Measurements from ENCODE around the gene LENG8.

Gene LENG8

DNA sequence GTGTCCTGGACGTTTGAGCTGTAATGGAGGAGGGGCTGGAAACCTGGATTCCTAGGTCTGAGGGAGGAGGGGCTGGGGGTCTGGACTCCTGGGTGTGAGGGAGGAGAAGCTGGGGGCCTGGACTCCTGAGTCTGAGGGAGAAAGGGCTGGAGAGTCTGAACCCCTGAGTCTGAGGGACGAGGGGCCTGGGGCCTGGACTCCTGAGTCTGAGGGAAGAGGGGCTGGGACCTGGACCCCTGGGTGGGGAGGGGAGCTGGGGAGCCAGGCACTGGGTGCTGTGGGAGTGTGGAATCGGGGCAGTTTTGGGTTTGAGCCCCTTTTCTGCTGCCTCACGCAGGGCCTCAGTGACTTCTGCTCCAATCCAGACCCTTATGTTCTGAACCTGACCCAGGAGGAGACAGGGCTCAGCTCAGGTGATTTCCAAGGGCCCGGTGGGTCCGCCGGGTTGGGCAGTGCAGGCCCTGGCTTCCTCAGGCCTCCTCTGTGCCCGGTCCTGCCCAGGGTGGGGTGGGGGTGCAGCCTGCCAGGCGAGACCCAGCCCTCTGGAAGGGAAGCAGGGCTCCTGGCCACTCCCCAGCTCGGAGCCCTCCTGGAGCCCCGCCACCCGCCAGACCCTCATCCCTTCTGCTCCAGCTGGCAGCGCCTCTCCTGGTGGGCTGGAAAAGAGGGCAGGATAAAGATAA, 19.3 kb upstream of the LENG8 start:
- peaks cover 39% of the 10 kb centered on the region for H3K27me3 Mint-ChIP-seq
- H3K4me1 Mint-ChIP-seq (ENCODE audit: low read depth) = peaks cover 12% of the 10 kb centered on the region
- no peak overlapping the region for H3K27ac Mint-ChIP-seq
- H3K9me3 Mint-ChIP-seq = no peaks in the 10 kb centered on the region
- no peak overlapping the region for H3K4me3 Mint-ChIP-seq
- H3K36me3 Mint-ChIP-seq (ENCODE audit: low read depth) = no peaks in the 10 kb centered on the region
- DNase-seq = no peak

DNA sequence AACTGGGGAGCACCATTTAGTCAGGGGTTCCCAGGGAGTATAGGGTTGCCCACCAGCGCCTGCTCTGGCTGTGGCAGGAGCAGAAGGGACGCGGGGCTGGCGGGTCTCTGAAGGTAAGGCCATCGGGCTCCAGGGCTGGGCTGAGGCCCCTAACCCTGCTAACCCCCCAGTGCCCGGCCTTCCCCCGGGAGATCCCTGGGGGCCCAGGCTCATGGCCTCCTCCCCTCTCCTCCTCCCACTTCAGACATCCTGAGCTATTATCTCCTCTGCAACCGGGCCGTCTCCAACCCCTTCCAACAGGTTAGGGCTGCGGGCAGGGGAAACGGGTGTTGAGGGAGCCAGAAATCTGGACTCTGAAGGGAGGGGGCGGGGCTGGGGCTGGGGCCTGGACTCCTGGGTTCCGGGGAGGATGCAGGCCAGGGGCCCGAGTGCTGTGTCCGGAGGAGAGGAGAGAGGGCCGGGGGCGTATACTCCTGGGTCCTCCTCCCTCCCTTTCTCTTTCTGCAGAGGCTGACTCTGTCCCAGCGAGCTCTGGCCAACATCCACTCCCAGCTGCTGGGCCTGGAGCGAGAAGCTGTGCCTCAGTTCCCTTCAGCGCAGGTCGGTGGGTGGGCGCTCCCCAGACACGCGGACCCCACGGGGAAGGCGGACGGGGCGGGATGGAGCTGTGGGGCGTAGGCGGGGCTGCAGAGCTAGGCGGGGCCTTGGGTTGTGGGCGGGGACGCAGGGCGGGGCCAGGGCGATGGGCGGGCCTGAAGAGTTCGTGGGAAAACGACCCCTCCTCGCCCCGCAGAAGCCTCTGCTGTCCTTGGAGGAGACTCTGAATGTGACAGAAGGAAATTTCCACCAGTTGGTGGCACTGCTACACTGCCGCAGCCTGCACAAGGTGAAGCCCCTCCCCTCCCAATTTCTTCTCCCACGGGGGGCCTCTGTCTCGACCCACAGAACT, 18.4 kb upstream of the LENG8 start:
- Mint-ChIP-seq H3K27me3 (peaks cover 30% of the 10 kb centered on the region), H3K9me3 (no peaks in the 10 kb centered on the region), H3K36me3 (ENCODE audit: low read depth) (peaks cover 2% of the 10 kb centered on the region), H3K4me1 (ENCODE audit: low read depth) (peaks cover 18% of the 10 kb centered on the region), H3K27ac (no peak overlapping the region), H3K4me3 (peak overlapping the region; percentile 35)
- DNase-seq = peak; percentile 71

DNA sequence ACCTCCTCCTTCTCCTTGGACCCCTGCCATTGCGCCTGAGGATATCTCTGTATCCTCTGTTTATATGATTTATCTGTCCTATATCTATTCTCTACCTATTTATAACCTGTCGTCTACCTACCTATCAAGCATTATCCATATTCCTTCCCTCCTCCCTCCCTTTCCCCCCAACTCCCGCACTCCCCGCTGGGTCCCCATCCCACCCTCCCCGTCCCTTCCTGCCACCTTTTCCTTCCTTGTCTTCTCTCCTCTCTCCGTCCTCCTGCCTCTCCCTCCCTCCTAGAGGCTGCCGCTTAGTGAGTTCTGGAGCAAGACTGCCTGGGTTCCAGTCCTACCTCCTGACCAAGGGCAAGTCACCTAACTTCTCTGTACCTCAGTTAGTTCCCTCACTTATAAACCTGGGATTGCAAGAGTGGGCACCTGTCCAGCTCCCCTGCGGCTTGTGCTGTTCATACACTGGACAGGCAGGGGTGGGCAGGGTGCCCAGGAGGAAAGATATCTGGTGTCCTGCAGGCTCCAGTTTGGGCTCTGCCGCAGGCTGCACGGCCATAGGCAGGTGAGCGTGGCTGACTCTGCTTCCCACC, 17.7 kb upstream of the LENG8 start:
- H3K4me3 Mint-ChIP-seq = peak overlapping the region; percentile 35
- no peak overlapping the region for H3K27ac Mint-ChIP-seq
- peaks cover 18% of the 10 kb centered on the region for H3K4me1 Mint-ChIP-seq (ENCODE audit: low read depth)
- peaks cover 2% of the 10 kb centered on the region for H3K36me3 Mint-ChIP-seq (ENCODE audit: low read depth)
- peaks cover 22% of the 10 kb centered on the region for H3K27me3 Mint-ChIP-seq
- H3K9me3 Mint-ChIP-seq = no peaks in the 10 kb centered on the region
- DNase-seq = no peak

DNA sequence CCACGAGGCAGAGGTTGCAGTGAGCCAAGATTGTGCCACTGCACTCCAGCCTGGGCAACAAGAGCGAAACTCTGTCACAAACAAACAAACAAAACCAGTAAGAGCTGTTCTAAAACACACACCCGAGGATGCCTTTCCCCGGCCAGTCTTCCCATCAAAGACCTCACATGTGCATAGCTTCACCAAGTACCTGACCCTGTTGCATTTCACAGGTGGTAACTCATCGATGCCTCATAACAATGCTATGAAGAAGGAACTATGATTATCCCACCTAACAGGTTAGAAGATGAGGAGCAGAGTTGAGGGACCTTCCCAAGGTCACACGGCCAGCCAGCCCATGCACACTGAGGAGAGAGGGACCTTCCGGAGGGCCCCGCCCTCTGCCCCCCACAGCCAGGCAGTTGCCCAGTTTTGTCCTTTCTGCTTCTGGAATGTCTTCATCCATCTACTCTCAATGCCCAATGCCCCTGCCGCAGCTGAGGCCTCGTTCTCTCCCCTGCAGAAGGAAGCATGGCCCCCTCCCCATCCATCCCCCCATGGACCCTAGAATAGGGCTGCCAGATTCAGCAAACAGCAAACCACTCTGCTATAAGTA, 16.8 kb upstream of the LENG8 start:
- no peak overlapping the region for H3K27ac Mint-ChIP-seq
- no peak overlapping the region for H3K4me3 Mint-ChIP-seq
- H3K4me1 Mint-ChIP-seq (ENCODE audit: low read depth) = peaks cover 18% of the 10 kb centered on the region
- H3K27me3 Mint-ChIP-seq = peaks cover 17% of the 10 kb centered on the region
- no peaks in the 10 kb centered on the region for H3K9me3 Mint-ChIP-seq
- DNase-seq = no peak
- H3K36me3 Mint-ChIP-seq (ENCODE audit: low read depth) = peaks cover 4% of the 10 kb centered on the region

DNA sequence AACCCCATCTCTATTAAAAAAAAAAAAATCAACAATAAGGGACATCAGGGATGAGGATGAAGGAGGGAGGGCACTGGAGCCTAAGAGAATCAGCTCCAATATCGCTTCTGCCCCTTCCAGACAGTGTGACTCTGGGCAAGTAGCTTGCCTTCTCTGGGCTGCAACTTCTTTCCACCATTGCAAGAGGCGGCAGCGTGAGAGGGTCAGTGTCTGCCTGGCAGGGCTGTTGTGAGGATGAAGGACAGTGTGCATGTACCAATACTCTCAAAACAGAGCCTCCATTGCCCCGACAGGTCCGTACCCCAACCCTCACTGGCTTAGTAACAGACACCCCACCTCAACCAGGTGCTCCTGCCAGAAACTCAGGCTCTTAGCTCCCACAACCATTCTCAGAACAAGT, 15.3 kb upstream of the LENG8 start:
- peaks cover 12% of the 10 kb centered on the region for H3K36me3 Mint-ChIP-seq (ENCODE audit: low read depth)
- no peaks in the 10 kb centered on the region for H3K9me3 Mint-ChIP-seq
- no peak overlapping the region for H3K4me3 Mint-ChIP-seq
- H3K27me3 Mint-ChIP-seq = peaks cover 8% of the 10 kb centered on the region
- H3K27ac Mint-ChIP-seq = no peak overlapping the region
- DNase-seq = no peak
- peaks cover 18% of the 10 kb centered on the region for H3K4me1 Mint-ChIP-seq (ENCODE audit: low read depth)

DNA sequence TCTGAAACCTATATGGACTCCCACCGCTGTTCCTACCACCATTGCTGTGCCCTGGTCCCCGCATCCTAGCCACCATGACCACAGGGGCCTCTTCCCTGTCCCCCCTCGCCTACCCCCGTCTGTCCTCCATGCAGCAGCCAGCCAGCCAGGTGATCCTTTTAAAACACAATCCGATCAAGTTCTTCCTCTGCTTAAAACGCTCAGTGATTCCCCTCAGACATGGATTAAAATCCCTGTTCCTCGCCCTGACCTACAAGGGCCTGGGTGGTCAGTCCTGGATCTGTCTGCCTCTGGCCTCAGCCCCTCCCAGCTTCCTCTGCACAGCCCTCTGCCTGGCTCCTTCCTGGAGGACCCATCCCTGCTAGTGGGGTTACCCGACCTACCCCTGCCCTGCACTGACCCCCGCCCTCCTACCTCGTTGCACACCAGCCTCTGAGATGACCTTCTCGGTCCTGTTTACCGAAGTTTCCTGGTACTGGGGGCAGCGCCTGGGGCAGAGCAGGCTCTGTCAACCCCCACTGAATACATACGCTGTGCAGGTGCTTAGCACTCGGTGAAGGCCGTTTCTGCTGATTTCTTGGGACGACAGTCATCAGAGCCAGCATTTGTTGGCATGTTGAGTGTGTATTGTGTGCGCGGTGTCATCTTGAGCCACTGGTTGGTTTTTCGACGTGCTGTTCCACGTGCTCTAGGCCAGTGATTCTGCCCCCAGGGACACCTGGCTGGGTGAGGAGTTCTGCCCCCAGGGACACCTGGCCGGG, 14.7 kb upstream of the LENG8 start:
- Mint-ChIP-seq H3K36me3 (ENCODE audit: low read depth) (peaks cover 18% of the 10 kb centered on the region), H3K9me3 (no peaks in the 10 kb centered on the region), H3K4me3 (no peak overlapping the region), H3K27ac (no peak overlapping the region), H3K4me1 (ENCODE audit: low read depth) (peaks cover 24% of the 10 kb centered on the region), H3K27me3 (peaks cover 2% of the 10 kb centered on the region)
- no peak for DNase-seq

DNA sequence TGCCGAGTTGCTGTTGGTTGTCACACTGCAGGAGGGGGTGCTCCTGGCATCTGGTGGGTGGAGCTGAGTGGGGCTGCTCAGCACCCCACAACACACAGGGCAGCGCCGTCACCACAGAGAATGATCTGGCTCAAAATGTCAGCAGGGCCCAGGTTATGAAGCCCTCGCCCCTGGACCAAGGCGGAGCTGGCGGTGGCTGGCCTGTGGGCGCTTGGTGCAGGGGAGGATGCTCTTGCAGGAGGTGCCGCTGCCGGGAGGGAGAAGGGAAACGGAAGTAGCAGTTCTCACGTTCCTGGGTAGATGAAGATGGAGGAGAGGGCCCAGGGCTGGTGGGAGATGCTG, 14.2 kb upstream of the LENG8 start:
- H3K4me3 Mint-ChIP-seq = no peak overlapping the region

DNA sequence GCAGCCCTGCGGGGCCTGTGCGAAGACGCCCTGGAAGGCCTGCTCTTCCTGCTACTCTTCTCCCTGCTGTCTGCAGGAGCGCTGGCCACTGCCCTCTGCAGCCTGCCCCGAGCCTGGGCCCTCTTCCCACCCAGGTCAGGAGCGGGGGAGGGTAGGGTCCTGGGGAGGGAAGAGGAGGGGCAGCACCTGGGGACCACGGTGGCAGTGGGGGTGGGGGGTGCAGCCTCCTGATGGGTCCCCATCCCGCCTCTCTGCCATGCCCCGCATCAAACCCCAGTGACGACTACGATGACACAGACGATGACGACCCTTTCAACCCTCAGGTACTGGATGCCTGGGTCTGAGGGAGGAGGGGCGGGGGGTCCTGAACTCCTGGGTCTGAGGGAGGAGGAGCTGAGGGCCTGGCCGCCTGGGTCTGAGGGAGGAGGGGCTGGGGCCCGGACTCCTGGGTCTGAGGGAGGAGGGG, 13.4 kb upstream of the LENG8 start:
- Mint-ChIP-seq H3K4me1 (ENCODE audit: low read depth) (peaks cover 28% of the 10 kb centered on the region), H3K9me3 (no peaks in the 10 kb centered on the region)

More for the DNA sequence above, 14.2 kb upstream of the LENG8 start:
- DNase-seq = no peak
- H3K9me3 Mint-ChIP-seq = no peaks in the 10 kb centered on the region
- H3K27me3 Mint-ChIP-seq = no peaks in the 10 kb centered on the region
- peaks cover 28% of the 10 kb centered on the region for H3K4me1 Mint-ChIP-seq (ENCODE audit: low read depth)
- H3K27ac Mint-ChIP-seq = peak overlapping the region; percentile 5
- H3K36me3 Mint-ChIP-seq (ENCODE audit: low read depth) = peaks cover 19% of the 10 kb centered on the region

DNA sequence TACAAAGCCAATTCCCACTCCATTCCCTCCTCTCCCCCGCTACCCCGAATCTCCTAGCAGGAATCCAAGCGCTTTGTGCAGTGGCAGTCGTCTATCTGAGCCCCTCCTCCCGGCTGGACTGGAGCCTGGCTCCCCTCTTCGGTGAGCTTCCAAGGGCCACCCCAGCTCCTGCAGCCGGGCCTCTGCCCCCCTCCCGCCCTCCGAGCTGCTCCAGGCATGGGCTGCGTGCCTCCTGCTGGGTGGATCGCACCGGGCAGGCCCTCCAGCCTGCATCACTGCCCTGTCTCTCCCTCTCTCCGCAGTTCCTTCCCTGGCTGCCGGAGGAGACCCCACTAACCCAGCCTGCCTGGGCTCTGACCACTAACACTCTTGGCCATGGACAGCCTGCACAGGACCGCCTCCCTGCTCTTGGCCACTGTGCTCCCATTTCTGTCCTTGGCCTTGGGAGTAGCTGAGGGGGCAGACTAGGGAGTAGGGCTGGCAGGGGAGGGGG, 12.9 kb upstream of the LENG8 start:
- Mint-ChIP-seq H3K4me3 (no peak overlapping the region), H3K27ac (no peak overlapping the region), H3K36me3 (ENCODE audit: low read depth) (peaks cover 29% of the 10 kb centered on the region), H3K4me1 (ENCODE audit: low read depth) (peaks cover 24% of the 10 kb centered on the region), H3K9me3 (no peaks in the 10 kb centered on the region), H3K27me3 (no peaks in the 10 kb centered on the region)
- DNase-seq = no peak

More for the DNA sequence above, 13.4 kb upstream of the LENG8 start:
- no peaks in the 10 kb centered on the region for H3K27me3 Mint-ChIP-seq
- H3K4me3 Mint-ChIP-seq = no peak overlapping the region
- no peak overlapping the region for H3K27ac Mint-ChIP-seq
- H3K36me3 Mint-ChIP-seq (ENCODE audit: low read depth) = peaks cover 24% of the 10 kb centered on the region
- no peak for DNase-seq

DNA sequence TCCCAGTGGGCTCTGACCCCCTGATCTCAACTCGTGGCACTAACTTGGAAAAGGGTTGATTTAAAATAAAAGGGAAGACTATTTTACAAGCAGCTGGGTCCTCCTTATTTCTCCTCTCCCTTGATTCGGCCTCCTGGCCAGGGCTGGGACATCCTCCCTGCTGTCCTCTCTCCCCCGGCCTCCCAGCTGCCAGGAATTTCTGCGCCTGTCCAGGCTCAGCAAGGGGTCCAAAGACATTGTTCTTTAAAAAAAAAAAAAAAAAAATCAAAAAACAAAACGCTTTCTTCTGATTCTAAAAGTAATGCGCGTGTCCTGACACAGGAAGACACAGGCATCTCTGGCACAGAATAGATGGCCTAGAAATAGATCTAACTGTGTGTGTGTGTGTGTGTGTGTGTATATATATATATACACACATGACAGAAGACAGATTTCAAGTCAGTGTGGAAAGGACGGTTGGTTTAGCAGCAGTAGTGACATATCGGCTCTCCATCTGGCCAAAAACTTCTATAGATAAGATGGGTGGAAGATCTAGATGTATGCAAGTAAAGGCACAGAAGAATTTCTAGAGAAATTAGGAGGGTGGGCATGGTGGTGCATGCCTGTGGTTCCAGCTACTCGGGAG, 12.3 kb upstream of the LENG8 start:
- H3K36me3 Mint-ChIP-seq (ENCODE audit: low read depth) = peaks cover 32% of the 10 kb centered on the region
- no peak overlapping the region for H3K4me3 Mint-ChIP-seq

DNA sequence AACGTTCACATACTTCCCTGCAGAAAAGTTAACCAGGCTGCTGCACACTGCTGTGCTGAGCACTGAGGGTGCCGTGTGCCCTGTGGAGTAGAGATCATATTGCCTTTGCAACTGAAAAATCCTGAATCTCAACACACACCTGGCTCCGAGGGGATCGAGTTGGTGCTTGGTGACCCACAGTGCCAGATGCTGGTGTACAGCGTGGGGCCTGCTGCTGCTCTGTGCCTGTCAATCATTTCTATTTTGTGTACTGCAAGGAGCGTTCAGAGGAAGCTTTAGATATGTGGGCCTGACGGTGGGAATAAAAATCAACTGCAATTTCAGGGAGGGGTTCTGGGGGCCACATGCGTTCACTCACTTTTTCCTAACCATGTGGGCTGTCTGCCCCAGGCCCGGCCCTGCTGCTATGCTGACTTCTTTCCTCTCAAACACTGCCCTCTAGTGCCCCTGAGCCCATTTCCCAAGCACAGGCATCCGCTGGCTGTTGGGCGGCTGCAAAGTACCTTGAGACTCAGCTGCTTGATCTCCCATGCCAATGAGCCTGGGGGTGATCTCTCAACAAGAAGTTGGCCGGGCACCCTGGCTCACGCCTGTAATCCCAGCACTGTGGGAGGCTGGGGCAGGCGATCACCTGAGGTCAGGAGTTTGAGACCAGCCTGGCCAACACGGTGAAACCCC, 9.7 kb upstream of the LENG8 start:
- peaks cover 20% of the 10 kb centered on the region for H3K4me1 Mint-ChIP-seq (ENCODE audit: low read depth)
- H3K36me3 Mint-ChIP-seq (ENCODE audit: low read depth) = peaks cover 51% of the 10 kb centered on the region
- peak overlapping the region; percentile 37 for H3K27ac Mint-ChIP-seq

More for the DNA sequence above, 12.3 kb upstream of the LENG8 start:
- Mint-ChIP-seq H3K27ac (no peak overlapping the region), H3K27me3 (no peaks in the 10 kb centered on the region), H3K4me1 (ENCODE audit: low read depth) (peaks cover 23% of the 10 kb centered on the region), H3K9me3 (no peaks in the 10 kb centered on the region)
- no peak for DNase-seq

DNA sequence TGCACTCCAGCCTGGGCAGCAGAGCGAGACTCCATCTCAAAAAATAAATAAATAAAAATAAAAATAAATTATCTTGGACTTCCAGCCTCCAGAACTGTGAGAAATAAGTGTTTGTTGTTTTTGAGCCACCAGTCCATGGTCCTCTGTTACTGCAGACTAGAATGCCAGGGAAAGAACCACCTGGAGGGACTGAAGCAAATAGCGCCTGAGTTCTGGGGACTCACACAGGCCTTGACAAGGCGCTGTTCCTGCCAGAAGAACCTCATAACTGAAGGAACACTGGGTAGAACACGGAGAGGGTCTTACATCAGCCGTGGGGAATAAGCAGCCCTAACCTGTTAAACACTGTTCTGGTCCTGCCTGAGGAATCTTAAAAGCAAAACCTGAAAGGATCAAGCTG, 8.4 kb upstream of the LENG8 start:
- H3K27ac Mint-ChIP-seq = no peak overlapping the region
- peaks cover 11% of the 10 kb centered on the region for H3K4me1 Mint-ChIP-seq (ENCODE audit: low read depth)
- H3K4me3 Mint-ChIP-seq = no peak overlapping the region
- H3K27me3 Mint-ChIP-seq = no peaks in the 10 kb centered on the region
- H3K9me3 Mint-ChIP-seq = no peaks in the 10 kb centered on the region
- no peak for DNase-seq
- H3K36me3 Mint-ChIP-seq (ENCODE audit: low read depth) = peaks cover 61% of the 10 kb centered on the region

More for the DNA sequence above, 9.7 kb upstream of the LENG8 start:
- no peak overlapping the region for H3K4me3 Mint-ChIP-seq
- H3K9me3 Mint-ChIP-seq = no peaks in the 10 kb centered on the region
- DNase-seq = no peak
- H3K27me3 Mint-ChIP-seq = no peaks in the 10 kb centered on the region

DNA sequence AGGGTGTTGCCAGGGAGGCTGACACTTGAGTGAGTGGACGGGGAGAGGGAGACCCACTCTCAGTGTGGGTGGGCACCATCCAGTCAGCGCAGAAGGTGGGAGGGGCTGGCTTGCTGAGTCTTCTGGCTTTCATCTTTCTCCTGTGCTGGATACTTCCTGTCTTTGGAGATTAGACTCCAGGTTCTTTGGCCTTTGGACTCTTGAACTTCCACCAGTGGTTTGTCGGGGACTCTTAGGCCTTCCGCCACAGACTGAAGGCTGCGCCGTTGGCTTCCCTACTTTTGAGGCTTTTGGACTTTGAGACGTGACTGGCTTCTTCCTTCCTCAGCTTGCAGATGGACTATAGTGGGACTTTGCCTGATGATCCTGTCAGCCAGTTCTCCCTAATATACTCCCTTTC, 4.3 kb upstream of the LENG8 start:
- Mint-ChIP-seq H3K9me3 (no peaks in the 10 kb centered on the region), H3K27ac (no peak overlapping the region), H3K4me3 (no peak overlapping the region), H3K27me3 (no peaks in the 10 kb centered on the region), H3K36me3 (ENCODE audit: low read depth) (peaks cover 70% of the 10 kb centered on the region), H3K4me1 (ENCODE audit: low read depth) (peaks cover 20% of the 10 kb centered on the region)
- DNase-seq = no peak
